Thoracic aorta endothelial cell (primary cell): ENCODE results near the gene NTNG2. TPM values are rescaled to one million over a fixed set of nuclear protein-coding genes. Genes with fewer than 3 reads are reported as not detected.

Experiments
- total RNA-seq: library from RNA; depleted of rRNA; stranded (reverse); fragments of >200 nt; gene quantifications from 2 replicates; pipeline ENCODE4 v1.2.3, GENCODE V29; 2012

The NTNG2 gene, protein sequence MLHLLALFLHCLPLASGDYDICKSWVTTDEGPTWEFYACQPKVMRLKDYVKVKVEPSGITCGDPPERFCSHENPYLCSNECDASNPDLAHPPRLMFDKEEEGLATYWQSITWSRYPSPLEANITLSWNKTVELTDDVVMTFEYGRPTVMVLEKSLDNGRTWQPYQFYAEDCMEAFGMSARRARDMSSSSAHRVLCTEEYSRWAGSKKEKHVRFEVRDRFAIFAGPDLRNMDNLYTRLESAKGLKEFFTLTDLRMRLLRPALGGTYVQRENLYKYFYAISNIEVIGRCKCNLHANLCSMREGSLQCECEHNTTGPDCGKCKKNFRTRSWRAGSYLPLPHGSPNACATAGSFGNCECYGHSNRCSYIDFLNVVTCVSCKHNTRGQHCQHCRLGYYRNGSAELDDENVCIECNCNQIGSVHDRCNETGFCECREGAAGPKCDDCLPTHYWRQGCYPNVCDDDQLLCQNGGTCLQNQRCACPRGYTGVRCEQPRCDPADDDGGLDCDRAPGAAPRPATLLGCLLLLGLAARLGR
- total RNA-seq: 0.07 and 0.13 TPM in 2 replicates

DNA sequence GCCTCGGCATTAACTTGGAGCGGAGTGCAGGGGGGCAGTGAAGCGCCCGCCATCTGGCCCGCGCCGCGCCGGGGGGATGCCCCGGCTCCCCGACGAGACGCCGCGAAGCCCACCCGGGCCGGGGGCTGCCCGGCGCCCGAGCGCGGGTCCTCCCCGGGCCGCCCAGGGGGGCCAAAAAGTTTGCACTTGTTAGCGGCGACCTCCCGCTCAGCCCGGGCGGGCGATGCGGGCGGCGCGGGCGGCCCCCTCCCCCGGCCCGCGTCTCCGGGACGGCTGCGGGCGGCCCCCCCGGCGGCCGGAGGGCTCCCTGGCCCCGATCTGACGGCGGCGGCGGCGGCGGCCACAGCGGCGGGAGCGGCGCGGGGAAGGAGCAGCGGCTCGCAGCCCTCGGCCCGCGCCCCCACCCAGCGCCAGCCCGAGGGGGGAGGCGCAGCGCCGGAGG, at the start of gene NTNG2:
TSS of gene NTNG2 (plus strand) at position 316 of the 442 bp plus-strand sequence. CDS start 4,774 bp downstream, outside the sequence.

Other genes starting within 250 kb of the NTNG2 start
- 22.5 and 27.2 TPM in 2 replicates for gene MED27, start 82.2 kb upstream of the NTNG2 start, total RNA-seq
- 85.9 and 97.7 TPM in 2 replicates for gene SETX, start 192.9 kb downstream of the NTNG2 start, total RNA-seq
- 12.5 and 14.1 TPM in 2 replicates for gene TTF1, start 244.8 kb downstream of the NTNG2 start, total RNA-seq
- gene CFAP77, start 248.2 kb downstream of the NTNG2 start, total RNA-seq: not detected in 2 replicates